Bronchial epithelial cell (primary cell): Measurements from ENCODE around the gene EGLN1. TPM values are rescaled to one million over a fixed set of nuclear protein-coding genes. Genes with fewer than 3 reads are reported as not detected.

Experiments
- DNase-seq: peaks from one replicate; pipeline ENCODE4 v3.0.0-alpha.2; 2010; ENCODE audit warnings: low read depth
- FAIRE-seq: peaks from 2 replicates; lab custom pipeline; 2011; peaks lifted over from hg19 to GRCh38; lab: Jason Lieb, UNC
- H3K27me3 ChIP-seq: 2 replicates; pipeline ENCODE4 v1.5.1; 2011; ENCODE audit warnings: low read length; ENCODE audit not compliant: control insufficient read depth, insufficient read depth
- H3K36me3 ChIP-seq: 2 replicates; pipeline ENCODE4 v1.5.1; 2011; ENCODE audit warnings: low read length; ENCODE audit not compliant: control insufficient read depth, insufficient read depth
- H3K4me3 ChIP-seq: 2 replicates; pipeline ENCODE4 v1.5.1; 2011; ENCODE audit warnings: mild to moderate bottlenecking, low read depth, low read length, control low read depth
- CTCF ChIP-seq: IDR thresholded peaks from 2 replicates; pipeline ENCODE4 v1.5.1; 2011; ENCODE audit warnings: mild to moderate bottlenecking, moderate library complexity, low read length, control low read depth, inconsistent platforms; ENCODE audit not compliant: insufficient read depth, severe bottlenecking
- total RNA-seq: library from RNA; depleted of rRNA; stranded (reverse); fragments of >200 nt; gene quantifications from 2 replicates; pipeline ENCODE4 v1.2.1, GENCODE V29; 2014

Gene EGLN1
- total RNA-seq, 1 donor from 2014 or later: 31.9 TPM

- no peak for FAIRE-seq
- Histone ChIP-seq H3K4me3 (peak overlapping the region; percentile 71), H3K36me3 (no peaks in the 10 kb centered on the region), H3K27me3 (no peaks in the 10 kb centered on the region)
- no peak for TF ChIP-seq CTCF
- no peak for DNase-seq
Measured at GRCh38 chr1:231420299-231420958, 1.7 kb downstream of the EGLN1 start.

GRCh38 chr1:231419738-231420298, 2.3 kb downstream of the EGLN1 start:
- TF ChIP-seq CTCF: no peak
- H3K4me3 ChIP-seq: peak overlapping the region; percentile 71
- no peak for FAIRE-seq

GRCh38 chr1:231419147-231419546, 2.9 kb downstream of the EGLN1 start:
- H3K4me3 ChIP-seq: peak overlapping the region; percentile 71
- DNase-seq: no peak
- no peaks in the 10 kb centered on the region for H3K36me3 ChIP-seq
- FAIRE-seq: no peak
- no peaks in the 10 kb centered on the region for H3K27me3 ChIP-seq
- no peak for TF ChIP-seq CTCF

More at GRCh38 chr1:231419738-231420298, 2.3 kb downstream of the EGLN1 start:
- H3K36me3 ChIP-seq: no peaks in the 10 kb centered on the region
- DNase-seq: no peak
- H3K27me3 ChIP-seq: no peaks in the 10 kb centered on the region

GRCh38 chr1:231418741-231419107, 3.4 kb downstream of the EGLN1 start:
- Histone ChIP-seq H3K36me3 (no peaks in the 10 kb centered on the region), H3K4me3 (no peak overlapping the region), H3K27me3 (no peaks in the 10 kb centered on the region)
- no peak for TF ChIP-seq CTCF
- DNase-seq (peak; percentile 58), FAIRE-seq (no peak)

GRCh38 chr1:231418101-231418740, 3.9 kb downstream of the EGLN1 start:
- no peak for FAIRE-seq
- H3K4me3 ChIP-seq: no peak overlapping the region

More at GRCh38 chr1:231418101-231418740, 3.9 kb downstream of the EGLN1 start:
- H3K36me3 ChIP-seq: no peaks in the 10 kb centered on the region
- DNase-seq: no peak
- TF ChIP-seq CTCF: no peak
- no peaks in the 10 kb centered on the region for H3K27me3 ChIP-seq
